Esophagus squamous epithelium (tissue), 5 donors: ENCODE results near the gene PLXNC1. TPM values are rescaled to one million over a fixed set of nuclear protein-coding genes. Genes with fewer than 3 reads are reported as not detected.

Source experiments
- DNase-seq: peaks from one replicate; lab custom pipeline; 2025; lab: John Stamatoyannopoulos, UW
- H3K27ac ChIP-seq, 4 donors: fragments of 200-600 bp; sonication (generic); one replicate each; pipeline ENCODE4 v1.5.1; 2016 to 2019; ENCODE audit warnings: mild to moderate bottlenecking in 1 of 4
- H3K27me3 ChIP-seq, 4 donors: fragments of 200-600 bp; sonication (generic); 1 replicate in 3 of 4; 2 replicates in 1 of 4; pipeline versions ENCODE4 v1.5.1 to v1.6.0; 2017 to 2021; ENCODE audit warnings: antibody characterized with exemption in 1 of 4
- H3K36me3 ChIP-seq, 3 donors: fragments of 200-600 bp; sonication (generic); one replicate each; pipeline ENCODE4 v1.5.1; 2016 to 2019
- H3K4me1 ChIP-seq, 3 donors: fragments of 200-600 bp; sonication (generic); one replicate each; pipeline ENCODE4 v1.5.1; 2017 to 2019
- H3K4me3 ChIP-seq, 4 donors: fragments of 200-600 bp; sonication (generic); 1 replicate in 3 of 4; 2 replicates in 1 of 4; pipeline ENCODE4 v1.5.1; 2016 to 2019; ENCODE audit warnings: mild to moderate bottlenecking in 2 of 4, moderate library complexity in 1 of 4
- H3K9me3 ChIP-seq, 3 donors: fragments of 200-600 bp; sonication (generic); one replicate each; pipeline ENCODE4 v1.5.1; 2016 to 2019
- POLR2A ChIP-seq, 4 donors: fragments of 450-650 bp; IDR thresholded peaks; one replicate each; pipeline ENCODE4 v1.6.1; 2017; ENCODE audit warnings: antibody characterized with exemption in 4 of 4, mild to moderate bottlenecking in 4 of 4, moderate library complexity in 3 of 4
- WGBS, 2 donors: methylation state at CpG; one replicate each; pipeline ENCODE4 v1.1.5; 2018; 5-methylcytosine and 5-hydroxymethylcytosine counted together
- intact Hi-C: fragments of 100-400 bp; cut with DNase I; formaldehyde crosslinking; loops from one replicate; pipeline ENCODE4 v1.15.0; 2022
- total RNA-seq, 4 donors: library from RNA; depleted of rRNA; stranded (reverse); fragments of >200 nt; gene quantifications; one replicate each; pipeline ENCODE4 v1.1.0, GENCODE V29; 2016
- TF ChIP-seq, protein P1 (sequence below), 6 experiments: fragments of 450-650 bp in 4 of 6; fragments of 200-600 bp in 2 of 6; sonication (generic) in 2 of 6; IDR thresholded peaks; one replicate each; pipeline ENCODE4 v1.5.1; 2016 to 2019; ENCODE audit warnings: antibody characterized with exemption in 6 of 6, mild to moderate bottlenecking in 4 of 6, moderate library complexity in 4 of 6
- donor health status: DM: yes; HTN: yes; CAD: no.

The PLXNC1 gene
- total RNA-seq, 4 donors from 2014 or later: 1.0 to 6.7 (median 2.6) TPM

DNA sequence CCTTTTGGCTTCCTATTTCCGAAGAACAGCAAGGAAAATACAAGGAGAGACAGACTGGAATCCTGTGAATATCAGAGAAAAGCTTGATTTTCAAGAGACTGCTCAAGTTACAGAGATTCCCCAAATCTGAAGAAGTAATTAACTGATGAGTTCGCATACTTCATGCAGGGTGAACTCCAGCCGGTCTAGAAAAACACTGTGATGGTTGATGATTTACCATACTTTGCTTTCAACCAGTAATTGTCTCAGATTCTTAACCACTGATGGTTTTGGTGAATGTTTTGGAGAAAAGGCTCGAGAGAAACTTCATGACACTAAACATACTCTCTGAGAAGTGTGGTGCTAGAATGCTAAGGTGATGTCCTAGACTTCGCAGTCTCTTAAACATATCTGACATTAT is 4.4 kb upstream of the PLXNC1 start:
- 77 to 86% methylated on average over 5 of the region's 5 CpGs for WGBS, 2 donors
- Histone ChIP-seq H3K4me1 (peaks cover 4 to 25% (median 12%) of the 10 kb centered on the region in 3 donors), H3K36me3 (no peaks in the 10 kb centered on the region), H3K9me3 (no peaks in the 10 kb centered on the region), H3K4me3 (no peak overlapping the region), H3K27ac (no peak overlapping the region), H3K27me3 (peaks cover 0 to 73% (median 2%) of the 10 kb centered on the region in 4 donors)
- DNase-seq: no peak
- intact Hi-C loops: no loop called here
- TF ChIP-seq POLR2A (IDR thresholded peaks at IDR 0.05): no peak
- TF ChIP-seq, protein P1, sequence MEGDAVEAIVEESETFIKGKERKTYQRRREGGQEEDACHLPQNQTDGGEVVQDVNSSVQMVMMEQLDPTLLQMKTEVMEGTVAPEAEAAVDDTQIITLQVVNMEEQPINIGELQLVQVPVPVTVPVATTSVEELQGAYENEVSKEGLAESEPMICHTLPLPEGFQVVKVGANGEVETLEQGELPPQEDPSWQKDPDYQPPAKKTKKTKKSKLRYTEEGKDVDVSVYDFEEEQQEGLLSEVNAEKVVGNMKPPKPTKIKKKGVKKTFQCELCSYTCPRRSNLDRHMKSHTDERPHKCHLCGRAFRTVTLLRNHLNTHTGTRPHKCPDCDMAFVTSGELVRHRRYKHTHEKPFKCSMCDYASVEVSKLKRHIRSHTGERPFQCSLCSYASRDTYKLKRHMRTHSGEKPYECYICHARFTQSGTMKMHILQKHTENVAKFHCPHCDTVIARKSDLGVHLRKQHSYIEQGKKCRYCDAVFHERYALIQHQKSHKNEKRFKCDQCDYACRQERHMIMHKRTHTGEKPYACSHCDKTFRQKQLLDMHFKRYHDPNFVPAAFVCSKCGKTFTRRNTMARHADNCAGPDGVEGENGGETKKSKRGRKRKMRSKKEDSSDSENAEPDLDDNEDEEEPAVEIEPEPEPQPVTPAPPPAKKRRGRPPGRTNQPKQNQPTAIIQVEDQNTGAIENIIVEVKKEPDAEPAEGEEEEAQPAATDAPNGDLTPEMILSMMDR (IDR thresholded peaks at IDR 0.05): no peak

GRCh38 chr12:94144781-94145180 is 3.6 kb upstream of the PLXNC1 start:
- Histone ChIP-seq H3K27ac (no peak overlapping the region), H3K36me3 (no peaks in the 10 kb centered on the region), H3K9me3 (no peaks in the 10 kb centered on the region), H3K4me1 (peaks cover 10 to 34% (median 20%) of the 10 kb centered on the region in 3 donors), H3K27me3 (peaks cover 0 to 82% (median 6%) of the 10 kb centered on the region in 4 donors), H3K4me3 (no peak overlapping the region)
- no peak for DNase-seq
- intact Hi-C loops: no loop called here
- TF ChIP-seq POLR2A (IDR thresholded peaks at IDR 0.05): no peak
- TF ChIP-seq, protein P1 (IDR thresholded peaks at IDR 0.05): no peak
- WGBS, 2 donors: 64 to 76% methylated on average over 3 of the region's 3 CpGs

DNA sequence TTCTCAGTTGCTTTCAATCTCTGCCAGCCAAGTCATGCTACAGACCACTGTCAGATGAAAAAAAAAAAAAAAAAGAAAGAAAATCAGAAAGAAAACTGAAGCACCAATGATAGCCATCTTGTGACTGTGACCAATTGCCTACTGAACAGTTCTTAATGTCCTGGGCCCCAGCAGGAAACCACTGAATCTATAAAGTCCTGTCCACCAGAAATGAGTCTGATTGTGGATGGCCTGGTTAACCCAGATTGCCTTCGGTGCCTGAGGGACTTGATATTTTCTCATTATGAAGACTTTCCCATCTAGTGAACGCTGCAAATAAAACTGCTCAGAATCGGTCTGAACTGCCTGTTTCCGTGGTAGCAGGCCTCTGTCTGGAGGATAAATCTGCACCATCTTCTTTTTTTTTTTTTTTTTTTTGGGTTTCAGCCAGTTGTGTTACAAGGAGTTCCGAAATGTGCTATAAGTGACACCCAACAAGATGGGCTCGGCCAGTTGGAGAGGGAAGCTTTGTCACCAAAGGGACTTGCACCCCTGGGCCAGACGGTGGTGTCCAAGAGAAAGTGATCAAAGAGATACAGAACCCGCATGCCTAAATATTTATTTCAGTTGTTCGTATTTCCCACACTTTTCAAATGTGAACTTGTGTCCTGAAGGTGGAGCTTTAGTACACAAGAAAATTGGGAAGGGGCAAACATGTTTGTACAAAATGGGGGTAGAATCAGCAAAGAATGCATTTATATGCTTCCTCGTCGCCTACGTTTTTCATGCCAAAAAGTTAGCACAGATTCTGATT is 3.0 kb upstream of the PLXNC1 start:
- peaks cover 3 to 88% (median 11%) of the 10 kb centered on the region in 4 donors for H3K27me3 ChIP-seq
- intact Hi-C loops: no loop called here
- H3K36me3 ChIP-seq: no peaks in the 10 kb centered on the region
- DNase-seq: no peak
- no peaks in the 10 kb centered on the region for H3K9me3 ChIP-seq
- no peak overlapping the region for H3K27ac ChIP-seq
- 53% methylated on average over 11 to 12 of the region's 12 CpGs for WGBS, 2 donors
- TF ChIP-seq POLR2A (IDR thresholded peaks at IDR 0.05): no peak
- TF ChIP-seq, protein P1 (IDR thresholded peaks at IDR 0.05): peak in 3 of 6 experiments; percentile 5 to 26 (median 5)
- no peak overlapping the region for H3K4me3 ChIP-seq
- H3K4me1 ChIP-seq: peaks cover 10 to 40% (median 23%) of the 10 kb centered on the region in 3 donors

DNA sequence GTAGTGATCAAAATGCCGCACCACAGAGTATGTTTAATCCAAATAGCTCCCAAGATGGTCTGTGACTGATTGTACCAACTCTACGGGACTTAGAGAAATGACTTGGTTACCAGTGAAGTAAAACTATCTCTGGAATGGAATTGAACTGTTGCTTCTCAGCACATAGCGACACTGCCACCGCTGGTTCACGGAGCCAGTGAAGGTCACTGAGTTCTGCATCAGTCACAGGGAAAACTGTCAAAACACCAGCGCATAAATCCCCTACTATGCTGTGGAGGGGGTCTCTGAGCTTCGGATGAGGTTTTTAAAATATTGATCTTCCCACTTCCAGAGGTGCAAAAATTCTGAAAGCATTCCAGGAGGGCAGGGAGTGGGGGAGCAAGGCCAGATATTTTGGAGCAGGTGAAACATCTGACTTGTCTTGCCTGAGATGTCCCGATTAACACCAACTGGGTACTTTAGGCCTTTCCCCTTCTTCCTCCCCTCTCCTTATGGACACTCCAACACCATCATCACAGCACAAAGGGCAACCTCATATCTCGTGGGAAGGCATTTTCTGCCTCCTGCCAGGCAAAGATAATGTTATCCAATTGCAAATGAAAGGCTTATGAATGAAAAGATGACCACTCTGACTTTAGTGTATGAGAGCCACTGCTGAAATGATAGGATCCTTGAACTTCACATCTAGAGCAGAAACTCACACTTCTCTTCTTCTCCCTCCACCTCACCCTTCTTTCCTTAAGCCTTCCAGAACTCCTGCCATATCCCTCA is 2.0 kb upstream of the PLXNC1 start:
- no peak for DNase-seq
- H3K36me3 ChIP-seq: no peaks in the 10 kb centered on the region
- intact Hi-C loops: no loop called here
- no peak overlapping the region for H3K27ac ChIP-seq
- no peaks in the 10 kb centered on the region for H3K9me3 ChIP-seq
- no peak overlapping the region for H3K4me3 ChIP-seq
- 77 to 83% methylated on average over 9 of the region's 9 CpGs for WGBS, 2 donors
- peaks cover 10 to 49% (median 23%) of the 10 kb centered on the region in 3 donors for H3K4me1 ChIP-seq
- TF ChIP-seq, protein P1 (IDR thresholded peaks at IDR 0.05): no peak
- no peak for TF ChIP-seq POLR2A (IDR thresholded peaks at IDR 0.05)
- H3K27me3 ChIP-seq: peaks cover 6 to 88% (median 12%) of the 10 kb centered on the region in 4 donors
